GM12892 (cell line): Measurements from ENCODE around the gene RALGAPA2.

Experiments
- POLR2A ChIP-seq: IDR thresholded peaks from 2 replicates; pipeline ENCODE4 v1.6.1; 2011; ENCODE audit warnings: low read depth, low read length, control low read depth
- TAF1 ChIP-seq: IDR thresholded peaks from 2 replicates; pipeline ENCODE4 v1.6.1; 2011; ENCODE audit warnings: low read depth, mild to moderate bottlenecking, control low read depth, low read length, borderline replicate concordance

GRCh38 chr20:20624914-20625313 is 87.5 kb downstream of the RALGAPA2 start:
- no peak for TF ChIP-seq TAF1
- TF ChIP-seq POLR2A = no peak
